ENCODE data around the gene MICA.
"Not testable (repeated sequence)": the region's sequence is repeated elsewhere in the genome, so short reads cannot be mapped to it uniquely, and the experiment has no call there.

The MICA gene

DNA sequence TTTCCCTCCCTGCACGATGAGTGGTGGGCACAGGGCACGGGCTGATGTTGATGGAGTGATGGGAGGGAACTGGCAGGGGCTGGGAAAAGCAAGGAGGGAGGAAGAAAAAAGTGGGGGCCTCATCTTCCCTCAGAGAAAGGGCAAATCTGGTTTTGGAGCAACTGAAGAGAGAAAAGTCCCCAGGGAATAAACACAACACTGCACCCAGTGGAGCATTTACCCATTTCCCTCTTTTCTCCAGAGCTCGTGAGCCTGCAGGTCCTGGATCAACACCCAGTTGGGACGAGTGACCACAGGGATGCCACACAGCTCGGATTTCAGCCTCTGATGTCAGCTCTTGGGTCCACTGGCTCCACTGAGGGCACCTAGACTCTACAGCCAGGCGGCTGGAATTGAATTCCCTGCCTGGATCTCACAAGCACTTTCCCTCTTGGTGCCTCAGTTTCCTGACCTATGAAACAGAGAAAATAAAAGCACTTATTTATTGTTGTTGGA, 11.4 kb downstream of the MICA start:
- no peak for FAIRE-seq

DNA sequence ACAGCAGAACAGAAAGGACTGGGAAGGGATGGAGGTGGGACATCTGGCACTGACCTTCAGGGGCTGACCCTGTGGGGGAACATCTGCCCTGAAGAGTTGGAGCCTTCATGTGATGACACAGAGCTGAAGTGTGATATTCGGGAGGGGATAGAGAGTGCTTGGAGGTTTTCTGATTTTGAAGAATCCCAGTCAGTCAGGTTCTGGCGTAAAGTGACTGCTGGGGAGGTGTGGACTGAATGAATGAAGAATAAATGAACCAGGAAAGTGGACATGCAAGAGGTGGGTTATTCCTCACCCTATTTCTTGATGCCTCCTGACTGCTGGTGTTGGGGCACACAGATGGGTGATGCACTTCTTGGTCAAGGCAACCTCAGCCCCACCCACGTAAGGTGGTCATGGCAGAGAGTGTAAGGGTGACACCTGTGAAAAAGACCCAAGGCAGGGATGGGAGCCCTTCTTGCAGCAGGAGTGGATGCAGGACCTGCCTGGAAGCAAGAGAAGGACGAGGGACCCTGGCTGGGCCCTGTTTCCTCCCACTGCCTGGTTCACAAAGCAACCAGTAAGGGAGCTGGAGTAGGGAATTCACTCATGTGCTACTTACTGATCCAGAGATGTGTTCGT, 13.1 kb downstream of the MICA start:
- FAIRE-seq = no peak

DNA sequence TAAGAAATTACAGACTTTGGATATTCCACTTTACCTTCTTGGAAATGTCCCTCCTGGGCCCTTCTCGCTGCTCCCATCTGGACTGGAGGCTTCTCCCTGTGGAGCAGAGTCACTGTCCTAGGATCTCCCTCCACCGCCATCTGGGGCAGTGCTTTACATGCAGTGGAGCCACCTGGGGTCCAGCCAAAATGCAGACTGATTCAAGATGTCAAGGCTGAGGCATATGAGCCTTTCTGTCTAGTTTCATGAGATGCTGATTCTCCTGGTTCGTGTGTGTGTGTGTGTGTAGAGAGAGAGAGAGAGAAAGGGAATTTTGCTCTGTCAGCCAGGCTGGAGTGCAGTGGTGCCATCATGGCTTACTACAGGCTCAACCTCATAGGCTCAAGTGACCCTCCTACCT, 14.9 kb downstream of the MICA start:
- FAIRE-seq = no peak

DNA sequence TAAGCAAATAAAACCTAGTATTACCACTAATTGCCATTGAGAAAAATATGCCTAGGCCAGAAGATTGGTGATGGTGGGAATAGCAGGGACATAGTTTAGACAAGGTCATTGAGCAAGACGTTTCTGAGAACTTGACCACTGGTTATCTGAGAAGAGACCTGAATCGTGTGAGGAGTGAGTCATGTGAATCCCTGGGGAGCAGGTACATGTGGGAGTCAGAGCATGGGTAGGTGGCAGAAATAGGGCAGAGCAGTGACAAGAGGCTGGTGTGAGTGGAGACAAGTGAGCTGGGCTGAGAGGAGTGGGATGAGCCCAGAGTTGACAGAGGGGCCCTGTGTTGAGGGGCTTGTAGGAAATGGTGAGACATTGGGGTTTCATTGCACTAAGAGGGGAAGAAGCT, 16.4 kb downstream of the MICA start:
- no peak for FAIRE-seq

DNA sequence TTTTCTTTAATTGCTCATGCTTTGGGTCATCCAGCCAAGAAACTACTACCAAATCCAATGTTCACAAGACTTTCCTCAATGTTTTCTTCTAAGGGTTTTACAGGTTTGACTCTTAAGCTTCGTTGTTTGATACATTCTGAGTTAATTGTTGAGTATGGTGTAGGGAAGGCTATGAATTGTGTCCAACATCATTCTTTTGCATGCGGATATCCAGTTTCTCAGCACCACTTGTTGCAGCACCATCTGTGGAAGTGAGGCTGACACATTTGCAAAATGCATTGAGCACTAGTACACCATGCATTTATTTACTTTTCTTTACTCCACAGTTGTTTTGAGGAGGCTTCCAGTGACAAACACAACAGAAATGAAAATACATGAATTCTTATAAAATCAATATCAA, 17.2 kb downstream of the MICA start:
- no peak for FAIRE-seq

DNA sequence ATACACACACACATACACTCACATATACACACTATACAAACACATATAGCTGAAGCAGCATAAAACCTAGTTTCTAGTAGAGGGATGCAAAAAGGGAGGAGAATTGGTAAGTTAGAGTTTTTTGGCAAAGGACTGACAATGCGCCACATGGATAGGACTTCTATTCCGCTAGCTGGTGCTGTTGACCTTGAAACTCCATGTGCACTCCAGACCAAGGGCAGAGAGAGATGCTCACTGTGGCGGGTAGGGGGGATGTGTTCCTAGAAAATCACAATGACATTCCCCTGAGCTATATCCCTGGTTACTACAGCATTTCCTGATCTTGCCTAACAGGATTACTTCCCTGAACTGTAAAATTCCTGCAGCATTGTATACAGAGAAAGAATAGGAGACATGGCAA, 19.2 kb downstream of the MICA start:
- FAIRE-seq = no peak

DNA sequence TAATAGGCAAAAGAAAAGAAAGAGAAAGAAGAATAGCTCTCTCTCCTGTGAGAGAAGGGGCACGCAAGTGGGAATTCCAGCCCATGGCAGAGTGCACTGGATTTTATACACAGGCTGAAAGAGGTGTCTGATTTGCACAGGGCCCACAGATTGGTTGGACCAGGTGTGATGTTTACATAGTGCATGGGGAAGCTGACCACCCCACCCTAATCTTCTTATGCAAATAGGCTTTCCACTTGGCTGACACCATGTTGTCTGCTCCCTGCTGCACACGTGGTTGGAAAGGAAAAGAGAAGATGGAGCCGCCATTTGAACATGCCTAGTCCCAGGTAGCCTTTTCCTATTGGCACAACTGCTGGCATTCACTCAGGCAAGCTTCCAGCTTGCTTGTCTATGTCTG, 20.2 kb downstream of the MICA start:
- FAIRE-seq = no peak

DNA sequence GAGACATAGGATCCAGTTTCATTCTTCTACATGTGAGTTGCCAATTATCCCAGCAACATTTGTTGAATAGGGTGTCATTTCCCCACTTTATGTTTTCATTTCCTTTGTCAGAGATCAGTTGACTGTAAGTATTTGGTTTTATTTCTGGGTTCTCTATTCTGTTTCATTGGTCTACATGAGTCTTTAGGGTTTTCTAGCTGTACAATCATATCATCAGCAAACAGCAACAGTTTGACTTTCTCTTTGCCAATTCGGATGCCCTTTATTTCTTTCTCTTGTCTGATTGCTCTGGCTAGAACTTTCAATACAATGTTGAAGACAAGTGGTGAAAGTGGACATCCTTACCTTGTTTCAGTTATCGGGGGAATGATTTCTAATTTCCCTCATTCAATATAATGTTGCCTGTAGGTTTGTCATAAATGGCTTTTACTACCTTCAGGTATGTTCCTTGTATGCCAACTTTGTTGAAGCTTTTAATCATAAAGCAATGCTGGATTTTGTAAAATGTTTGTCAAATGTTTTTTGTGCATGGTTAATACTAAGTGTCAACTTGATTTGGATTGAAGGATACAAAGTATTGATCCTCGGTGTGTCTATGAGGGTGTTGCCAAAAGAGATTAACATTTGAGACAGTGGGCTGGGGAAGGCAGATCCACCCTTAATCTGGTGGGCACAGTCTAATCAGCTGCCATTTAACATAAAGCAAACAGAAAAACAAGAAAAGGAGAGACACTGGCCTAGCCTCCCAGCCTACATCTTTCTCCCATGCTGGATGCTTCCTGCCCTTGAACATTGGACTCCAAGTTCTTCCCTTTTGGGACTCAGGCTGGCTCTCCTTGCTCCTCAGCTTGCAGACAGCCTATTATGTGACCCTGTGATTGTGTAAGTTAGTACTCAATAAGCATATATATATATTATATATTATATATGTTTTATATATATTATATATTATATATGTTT, 23.3 kb downstream of the MICA start:
- FAIRE-seq = no peak

DNA sequence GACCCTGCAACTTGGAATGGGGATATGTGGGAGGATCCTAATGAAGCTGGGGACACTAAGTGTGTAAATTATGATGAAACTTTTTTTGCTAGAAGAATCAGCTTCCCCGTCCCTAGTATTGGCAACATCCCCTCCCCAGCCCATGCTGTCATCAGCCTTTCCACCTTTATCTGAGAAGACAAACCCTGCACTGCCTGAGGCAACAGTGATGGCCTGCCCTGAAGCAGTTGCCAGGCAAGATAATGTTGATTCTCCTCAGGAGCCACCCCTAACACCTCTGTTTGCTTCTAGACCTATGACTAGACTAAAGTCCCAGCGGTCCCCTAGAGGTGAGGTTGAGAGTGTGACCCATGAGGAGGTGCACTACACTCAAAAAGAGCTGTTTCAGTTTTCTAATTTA, 27.1 kb downstream of the MICA start:
- no peak for FAIRE-seq

DNA sequence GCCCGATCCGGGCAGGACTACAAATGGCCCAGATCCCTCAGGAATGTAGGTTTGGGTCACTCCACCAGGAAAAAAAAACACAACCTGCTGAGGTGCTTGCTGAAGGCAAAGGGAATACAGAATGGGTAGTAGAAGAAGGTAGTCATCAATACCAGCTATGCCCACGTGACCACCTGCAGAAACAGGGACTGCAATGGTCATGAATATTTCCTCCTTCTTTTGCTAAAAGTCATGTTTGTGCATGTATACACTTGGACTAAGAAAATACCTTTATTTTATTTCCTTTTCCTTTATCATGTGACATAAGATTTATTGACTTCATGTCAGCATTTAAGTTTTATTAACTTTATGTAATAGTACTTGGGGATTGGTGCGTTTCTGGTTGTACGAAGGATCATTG, 31.7 kb downstream of the MICA start:
- FAIRE-seq = not testable (repeated sequence)

DNA sequence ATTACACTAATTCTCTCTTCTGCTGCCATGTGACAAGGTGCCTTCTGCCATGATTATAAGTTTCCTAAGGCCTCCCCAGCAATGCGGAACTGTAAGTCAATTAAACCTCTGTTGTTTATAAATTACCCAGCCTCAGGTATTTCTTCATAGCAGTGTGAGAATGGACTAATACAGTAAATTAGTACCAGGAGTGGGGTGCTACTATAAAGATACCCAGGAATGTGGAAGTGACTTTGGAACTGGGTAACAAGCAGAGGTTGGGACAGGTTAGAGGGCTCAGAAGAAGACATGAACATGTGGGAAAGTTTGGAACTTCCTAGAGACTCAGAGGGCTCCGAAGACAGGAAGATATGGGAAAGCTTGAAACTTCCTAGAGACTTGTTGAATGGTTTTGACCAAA, 34.8 kb downstream of the MICA start:
- FAIRE-seq = no peak

DNA sequence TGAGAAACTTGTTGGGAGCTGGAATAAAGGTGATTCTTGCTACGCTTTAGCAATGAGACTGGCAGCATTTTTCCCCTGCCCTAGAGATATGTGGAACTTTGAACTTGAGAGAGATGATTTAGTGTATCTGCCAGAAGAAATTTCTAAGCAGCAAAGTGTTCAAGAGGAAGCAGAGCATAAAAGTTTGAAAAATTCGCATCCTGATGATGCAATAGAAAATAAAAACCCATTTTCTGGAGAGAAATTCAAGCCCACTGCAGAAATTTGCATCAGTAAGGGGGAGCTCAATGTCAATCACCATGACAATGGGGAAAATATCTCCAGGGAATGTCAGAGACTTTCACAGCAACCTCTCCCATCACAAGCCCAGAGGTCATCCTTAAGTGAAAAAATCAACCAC, 35.3 kb downstream of the MICA start:
- no peak for FAIRE-seq

DNA sequence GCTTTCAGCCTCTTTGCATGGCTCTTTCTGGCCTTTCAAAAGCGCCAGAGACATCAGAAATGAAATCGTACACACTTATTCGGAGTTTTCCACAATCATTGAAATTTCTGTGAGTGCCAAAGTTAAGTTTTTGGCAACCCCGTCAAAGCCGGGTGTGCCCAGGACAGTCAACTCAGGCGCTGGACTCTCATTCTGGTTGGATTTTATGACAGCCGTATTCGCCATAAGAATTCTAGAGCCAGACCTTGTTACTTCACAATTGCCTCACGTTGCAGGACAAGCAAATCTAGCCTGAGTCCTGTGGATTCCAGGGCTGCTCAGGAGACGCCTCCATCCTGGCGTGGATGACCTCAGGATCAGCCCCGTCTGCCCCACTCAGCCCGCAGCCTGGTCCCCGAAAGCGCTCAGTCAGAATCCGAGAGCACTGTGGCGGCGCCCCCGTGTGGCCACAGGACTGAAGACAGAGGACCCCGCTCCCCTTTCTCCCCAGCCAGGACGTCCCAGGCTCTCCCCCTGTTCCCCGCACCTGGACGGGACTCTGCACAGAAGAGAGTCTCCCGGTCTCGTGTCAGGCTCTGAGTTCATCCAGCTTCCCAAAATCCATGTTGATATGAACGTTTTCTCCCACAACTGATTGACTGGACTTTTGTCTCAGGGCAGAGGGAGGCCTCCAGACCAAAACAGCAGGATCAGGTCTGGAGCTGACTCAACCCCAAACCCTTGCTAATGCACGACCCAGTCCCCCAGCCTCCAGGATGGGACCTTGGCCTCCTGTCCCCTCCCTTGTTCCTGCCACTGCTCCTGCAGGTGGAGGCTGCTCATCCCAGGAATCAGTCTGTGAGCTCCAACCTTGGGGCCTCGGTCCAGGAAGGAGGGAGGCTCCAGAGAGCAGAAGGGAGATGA, 38.2 kb downstream of the MICA start:
- FAIRE-seq = no peak

DNA sequence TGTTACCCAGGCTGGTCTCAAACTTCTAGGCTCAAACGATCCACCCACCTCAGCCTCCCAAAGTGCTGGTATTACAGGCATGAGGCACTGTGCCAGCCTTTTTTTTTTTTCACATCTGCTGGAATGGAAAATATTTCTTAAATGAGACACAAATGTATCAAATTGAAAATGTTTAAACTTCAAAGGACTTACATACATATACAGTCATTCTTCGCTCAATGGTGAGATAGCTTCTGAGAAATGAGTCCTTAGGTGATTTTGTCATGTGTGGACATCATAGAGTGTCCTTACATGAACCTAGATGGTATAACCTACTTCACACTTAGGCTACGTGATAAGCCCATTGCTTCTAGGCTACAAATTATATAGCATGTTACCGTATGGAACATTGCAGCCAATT, 43.1 kb downstream of the MICA start:
- FAIRE-seq = no peak

DNA sequence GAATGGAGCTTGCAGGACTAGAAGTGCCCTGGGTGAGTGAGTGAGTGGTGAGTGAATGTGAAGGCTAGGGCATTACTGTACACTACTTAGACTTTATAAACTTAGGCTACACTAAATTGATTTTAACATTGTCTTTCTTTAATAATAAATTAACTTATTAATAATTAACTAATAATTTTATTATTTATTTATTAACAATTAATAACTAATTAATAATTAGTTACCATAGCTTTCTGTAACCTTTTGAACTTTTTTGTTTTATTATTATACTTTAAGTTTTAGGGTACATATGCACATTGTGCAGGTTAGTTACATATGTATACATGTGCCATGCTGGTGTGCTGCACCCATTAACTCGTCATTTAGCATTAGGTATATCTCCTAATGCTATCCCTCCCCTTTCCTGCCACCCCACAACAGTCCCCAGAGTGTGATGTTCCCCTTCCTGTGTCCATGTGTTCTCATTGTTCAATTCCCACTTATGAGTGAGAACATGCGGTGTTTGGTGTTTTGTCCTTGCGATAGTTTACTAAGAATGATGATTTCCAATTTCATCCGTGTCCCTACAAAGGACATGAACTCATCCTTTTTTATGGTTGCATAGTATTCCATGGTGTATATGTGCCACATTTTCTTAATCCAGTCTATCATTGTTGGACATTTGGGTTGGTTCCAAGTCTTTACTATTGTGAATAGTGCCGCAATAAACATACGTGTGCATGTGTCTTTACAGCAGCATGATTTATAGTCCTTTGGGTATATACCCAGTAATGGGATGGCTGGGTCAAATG, 43.8 kb downstream of the MICA start:
- not testable (repeated sequence) for FAIRE-seq

DNA sequence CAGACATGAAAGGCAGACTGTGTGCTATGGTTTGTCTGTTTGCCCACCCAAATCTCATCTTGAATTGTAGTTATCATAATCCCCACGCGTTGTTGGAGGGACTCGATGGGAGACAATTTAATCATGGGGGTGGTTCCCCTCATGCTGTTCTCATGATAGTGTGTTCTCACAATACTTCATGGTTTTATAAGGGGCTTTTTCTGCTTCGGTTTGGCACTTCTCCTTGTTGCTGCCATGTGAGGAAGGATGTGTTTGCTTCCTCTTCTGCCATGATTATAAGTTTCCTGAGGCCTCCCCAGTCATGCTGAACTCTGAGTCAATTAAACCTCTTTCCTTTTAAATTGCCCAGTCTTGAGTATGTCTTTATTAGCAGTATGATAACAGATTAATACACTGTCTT, 47.4 kb downstream of the MICA start:
- no peak for FAIRE-seq

DNA sequence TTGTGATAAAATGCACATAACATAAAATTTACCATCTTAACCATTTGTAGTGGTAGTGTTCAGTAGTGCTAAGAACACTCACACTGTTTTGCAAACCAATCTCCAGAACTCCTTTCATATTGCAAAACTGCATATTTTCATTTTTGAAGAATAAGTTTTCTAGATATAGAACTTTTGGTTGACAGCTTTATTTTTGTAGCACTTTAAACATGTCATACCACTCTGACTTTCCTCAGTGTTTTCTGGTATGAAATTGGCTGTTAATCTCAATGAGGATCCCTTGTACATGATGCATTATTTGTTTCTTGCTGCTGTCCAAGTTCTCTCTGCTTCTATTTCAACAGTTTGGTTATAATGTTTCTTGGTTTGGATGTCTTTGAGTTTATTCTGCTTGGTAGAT, 49.5 kb downstream of the MICA start:
- no peak for FAIRE-seq

DNA sequence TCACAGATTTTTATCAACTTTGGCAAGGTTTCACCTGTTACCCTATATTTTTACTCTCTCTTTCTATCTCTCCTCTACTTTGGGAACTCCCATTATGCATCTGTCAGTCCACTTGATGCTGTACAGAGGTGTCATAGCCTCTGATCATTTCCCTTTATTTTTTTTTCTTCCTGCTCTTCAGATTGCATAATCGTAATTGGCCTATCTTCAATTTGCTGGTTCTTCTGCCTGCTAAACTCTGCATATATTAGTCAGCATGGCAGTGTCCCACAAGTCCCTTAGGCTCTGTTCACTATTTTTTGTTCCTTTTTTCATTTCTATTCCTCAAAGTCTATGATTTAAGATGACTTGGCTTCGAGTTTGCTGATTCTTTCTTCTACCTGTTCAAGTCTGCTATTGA, 49.9 kb downstream of the MICA start:
- FAIRE-seq = no peak

DNA sequence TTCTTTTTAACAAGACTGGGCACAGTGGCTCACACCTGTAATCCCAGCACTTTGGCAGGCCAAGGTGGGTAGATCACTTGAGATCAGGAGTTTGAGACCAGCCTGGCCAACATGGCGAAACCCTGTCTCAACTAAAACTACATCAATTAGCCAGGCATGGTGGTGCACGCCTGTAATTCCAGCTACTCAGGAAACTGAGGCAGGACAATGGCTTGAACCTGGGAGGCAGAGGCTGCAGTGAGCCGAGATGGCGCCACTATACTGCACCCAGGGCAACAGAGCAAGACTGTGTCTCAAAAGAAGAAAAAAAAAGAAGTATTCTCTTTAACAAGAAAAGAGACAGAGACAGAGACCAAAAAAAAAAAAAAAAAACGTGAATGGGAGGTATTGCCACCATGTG, 56.5 kb downstream of the MICA start:
- not testable (repeated sequence) for FAIRE-seq

DNA sequence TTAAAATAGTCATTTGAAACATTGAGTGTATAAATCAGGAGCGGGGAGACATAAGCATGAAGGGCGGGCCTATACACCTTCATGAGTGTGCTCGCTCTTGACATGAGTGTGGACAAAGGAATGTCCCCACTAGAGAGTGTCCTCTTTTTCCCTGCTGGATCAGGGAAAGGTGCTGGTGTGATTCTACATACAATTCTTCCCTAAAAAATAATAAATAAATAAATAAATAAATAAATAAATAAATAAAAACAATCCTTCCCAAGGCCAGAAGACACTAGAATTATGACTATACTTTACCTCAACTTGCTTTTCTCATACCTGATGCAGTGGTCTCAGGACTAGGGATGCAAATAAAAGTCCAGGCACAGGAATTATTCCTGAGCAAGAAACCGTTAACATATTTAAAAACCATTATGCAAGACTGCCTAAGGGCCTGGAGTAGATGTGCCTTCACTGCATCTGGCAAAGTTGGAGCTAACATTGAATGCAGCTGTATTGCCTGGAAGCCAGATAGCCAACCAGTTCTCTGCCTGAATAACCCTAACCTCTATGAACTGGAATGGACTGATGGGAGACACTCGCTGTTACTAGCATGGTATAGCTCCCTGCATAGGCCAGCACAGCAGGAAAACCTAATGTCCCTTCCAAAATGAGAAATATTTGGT, 57.1 kb downstream of the MICA start:
- FAIRE-seq = no peak

All from colon (tissue), 2 donors.